Measurements from ENCODE around the gene ACAP3.

- TF ChIP-seq GATA2 (IDR thresholded peaks at IDR 0.05; ENCODE audit: low read depth, low read length) (no peak), GATA3 (IDR thresholded peaks at IDR 0.05; ENCODE audit: low read depth, low read length) (no peak)
These were observed 50.5 kb downstream of the ACAP3 start for GRCh38 chr1:1256956-1257871.
